HepG2 (cell line): ENCODE measurements around the gene SLC1A4. TPM values are rescaled to one million over a fixed set of nuclear protein-coding genes. Genes with fewer than 3 reads are reported as not detected.

ENCODE experiments used
- FOXO1 ChIP-seq: sonication (generic); formaldehyde crosslinking; IDR thresholded peaks from 2 replicates; pipeline ENCODE4 v1.4.0; 2020; ENCODE audit warnings: missing genetic modification reagents
- FUBP1 ChIP-seq: sonication (generic); formaldehyde crosslinking; IDR thresholded peaks from 2 replicates; pipeline ENCODE4 v1.5.1; 2020; ENCODE audit warnings: missing genetic modification reagents, mild to moderate bottlenecking, borderline replicate concordance
- KAT8 ChIP-seq: IDR thresholded peaks from 2 replicates; pipeline ENCODE4 v1.6.1; 2016; ENCODE audit warnings: missing genetic modification reagents, missing compliant biosample characterization
- MLX ChIP-seq: IDR thresholded peaks from 2 replicates; pipeline ENCODE4 v1.6.1; 2016
- RORA ChIP-seq: sonication (generic); formaldehyde crosslinking; IDR thresholded peaks from 2 replicates; pipeline ENCODE4 v1.5.0; 2020; ENCODE audit warnings: mild to moderate bottlenecking, missing genetic modification reagents, moderate library complexity
- ZC3H13 ChIP-seq: sonication (generic); formaldehyde crosslinking; IDR thresholded peaks from 2 replicates; pipeline ENCODE4 v1.8.1; 2023; ENCODE audit warnings: mild to moderate bottlenecking, missing genetic modification reagents, moderate library complexity
- ZFAT ChIP-seq: sonication (generic); formaldehyde crosslinking; conservative IDR thresholded peaks from 2 replicates; pipeline ENCODE4 v1.8.1; 2023; ENCODE audit warnings: missing genetic modification reagents, inconsistent platforms
- ZNF225 ChIP-seq: sonication (generic); formaldehyde crosslinking; IDR thresholded peaks from 2 replicates; pipeline ENCODE4 v1.4.0; 2020; ENCODE audit warnings: mild to moderate bottlenecking, missing genetic modification reagents
- ZNF460 ChIP-seq: sonication (generic); formaldehyde crosslinking; IDR thresholded peaks from 2 replicates; pipeline ENCODE4 v1.5.1; 2020; ENCODE audit warnings: missing genetic modification reagents, mild to moderate bottlenecking, borderline replicate concordance
- ZNF513 ChIP-seq: sonication (generic); formaldehyde crosslinking; conservative IDR thresholded peaks from 2 replicates; pipeline ENCODE4 v1.5.0; 2020; ENCODE audit warnings: missing genetic modification reagents
- ZNF644 ChIP-seq: IDR thresholded peaks from 2 replicates; pipeline ENCODE4 v1.6.1; 2016; ENCODE audit warnings: low read depth
- ZSCAN22 ChIP-seq: sonication (generic); formaldehyde crosslinking; IDR thresholded peaks from 2 replicates; pipeline ENCODE4 v1.4.0; 2020; ENCODE audit warnings: mild to moderate bottlenecking, missing genetic modification reagents
- polyA plus RNA-seq, 8 experiments: library from polyadenylated mRNA; depleted of rRNA in 3 of 8; stranded (reverse) in 7 of 8; unstranded in 1 of 8; fragments of >200 nt; fragmentation: Illumina TruSeq in 4 of 8; extraction: Trizol in 4 of 8; gene quantifications; 2 replicates each; pipeline versions ENCODE4 v1.2.1 to v1.2.3, GENCODE V29; 2011 to 2016; ENCODE audit warnings: low read depth in 4 of 8, missing spikeins in 1 of 8, mixed read lengths in 1 of 8; ENCODE audit not compliant: insufficient read depth in 1 of 8
- total RNA-seq, 5 experiments: library from RNA; depleted of rRNA; stranded (reverse); fragments of >200 nt; fragmentation: Illumina TruSeq; extraction: Trizol; gene quantifications; 2 replicates each; pipeline ENCODE4 v1.2.3, GENCODE V29; 2016; ENCODE audit warnings: low read depth in 1 of 5
- TF ChIP-seq, protein P1 (sequence below): sonication (generic); formaldehyde crosslinking; IDR thresholded peaks from 2 replicates; pipeline ENCODE4 v1.5.1; 2020; ENCODE audit warnings: mild to moderate bottlenecking, missing genetic modification reagents, borderline replicate concordance
- TF ChIP-seq, protein P2 (sequence below): sonication (generic); formaldehyde crosslinking; conservative IDR thresholded peaks from 2 replicates; pipeline ENCODE4 v1.4.0; 2020; ENCODE audit warnings: missing genetic modification reagents
- TF ChIP-seq, protein P3 (sequence below): sonication (generic); formaldehyde crosslinking; IDR thresholded peaks from 2 replicates; pipeline ENCODE4 v1.8.0; 2023; ENCODE audit warnings: mild to moderate bottlenecking, missing genetic modification reagents

Gene SLC1A4
- total and polyA plus RNA-seq, 2 of the 13 experiments (the other 11 are each of a cell fraction or from before 2014, with no cell fraction given), result 21.0 to 39.6 TPM

DNA sequence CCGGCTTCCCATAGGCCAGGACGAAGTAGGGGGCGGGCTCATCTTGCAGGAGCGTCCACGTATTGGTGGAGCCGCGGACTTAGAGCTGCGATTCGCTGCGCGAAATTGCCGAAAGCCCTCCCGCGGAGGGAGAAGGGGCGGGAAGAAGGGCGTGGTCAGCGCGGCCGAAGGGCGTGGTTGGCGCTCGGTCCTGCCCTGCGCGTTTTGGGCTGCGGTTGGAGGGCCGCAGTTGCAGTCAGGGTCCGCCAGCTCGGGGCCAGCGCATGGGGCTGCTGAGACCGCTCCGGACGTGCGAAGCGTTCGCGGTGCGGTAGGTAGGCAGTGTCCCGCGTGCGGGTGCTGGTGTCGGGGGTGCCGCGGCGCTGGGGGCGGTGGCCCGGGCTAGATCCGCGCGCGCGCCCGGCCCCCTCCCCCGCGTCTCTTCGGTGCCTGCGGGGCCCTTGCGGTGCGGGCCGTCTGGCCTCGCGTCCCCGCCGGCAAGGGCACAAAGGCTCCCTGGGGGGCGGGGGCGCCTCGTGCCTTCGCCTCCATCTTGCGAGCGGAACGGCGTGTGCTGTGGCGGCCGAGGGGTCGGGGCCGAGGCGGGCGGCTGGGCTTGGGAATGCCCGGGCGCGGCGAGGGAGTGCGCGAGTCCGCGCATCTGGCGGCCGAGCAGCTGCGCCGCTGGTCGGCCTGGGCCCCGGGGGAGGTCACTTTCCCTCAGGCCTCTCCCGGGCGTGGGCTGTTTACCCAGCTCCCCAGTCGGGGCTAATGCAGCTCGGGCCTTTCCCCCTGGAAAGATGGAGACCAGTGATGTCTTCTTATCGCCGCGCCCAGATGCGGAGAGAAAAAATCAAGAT lies 67.2 kb downstream of the SLC1A4 start, which contains the start of gene CEP68 (continued):
- TF ChIP-seq, protein P1, sequence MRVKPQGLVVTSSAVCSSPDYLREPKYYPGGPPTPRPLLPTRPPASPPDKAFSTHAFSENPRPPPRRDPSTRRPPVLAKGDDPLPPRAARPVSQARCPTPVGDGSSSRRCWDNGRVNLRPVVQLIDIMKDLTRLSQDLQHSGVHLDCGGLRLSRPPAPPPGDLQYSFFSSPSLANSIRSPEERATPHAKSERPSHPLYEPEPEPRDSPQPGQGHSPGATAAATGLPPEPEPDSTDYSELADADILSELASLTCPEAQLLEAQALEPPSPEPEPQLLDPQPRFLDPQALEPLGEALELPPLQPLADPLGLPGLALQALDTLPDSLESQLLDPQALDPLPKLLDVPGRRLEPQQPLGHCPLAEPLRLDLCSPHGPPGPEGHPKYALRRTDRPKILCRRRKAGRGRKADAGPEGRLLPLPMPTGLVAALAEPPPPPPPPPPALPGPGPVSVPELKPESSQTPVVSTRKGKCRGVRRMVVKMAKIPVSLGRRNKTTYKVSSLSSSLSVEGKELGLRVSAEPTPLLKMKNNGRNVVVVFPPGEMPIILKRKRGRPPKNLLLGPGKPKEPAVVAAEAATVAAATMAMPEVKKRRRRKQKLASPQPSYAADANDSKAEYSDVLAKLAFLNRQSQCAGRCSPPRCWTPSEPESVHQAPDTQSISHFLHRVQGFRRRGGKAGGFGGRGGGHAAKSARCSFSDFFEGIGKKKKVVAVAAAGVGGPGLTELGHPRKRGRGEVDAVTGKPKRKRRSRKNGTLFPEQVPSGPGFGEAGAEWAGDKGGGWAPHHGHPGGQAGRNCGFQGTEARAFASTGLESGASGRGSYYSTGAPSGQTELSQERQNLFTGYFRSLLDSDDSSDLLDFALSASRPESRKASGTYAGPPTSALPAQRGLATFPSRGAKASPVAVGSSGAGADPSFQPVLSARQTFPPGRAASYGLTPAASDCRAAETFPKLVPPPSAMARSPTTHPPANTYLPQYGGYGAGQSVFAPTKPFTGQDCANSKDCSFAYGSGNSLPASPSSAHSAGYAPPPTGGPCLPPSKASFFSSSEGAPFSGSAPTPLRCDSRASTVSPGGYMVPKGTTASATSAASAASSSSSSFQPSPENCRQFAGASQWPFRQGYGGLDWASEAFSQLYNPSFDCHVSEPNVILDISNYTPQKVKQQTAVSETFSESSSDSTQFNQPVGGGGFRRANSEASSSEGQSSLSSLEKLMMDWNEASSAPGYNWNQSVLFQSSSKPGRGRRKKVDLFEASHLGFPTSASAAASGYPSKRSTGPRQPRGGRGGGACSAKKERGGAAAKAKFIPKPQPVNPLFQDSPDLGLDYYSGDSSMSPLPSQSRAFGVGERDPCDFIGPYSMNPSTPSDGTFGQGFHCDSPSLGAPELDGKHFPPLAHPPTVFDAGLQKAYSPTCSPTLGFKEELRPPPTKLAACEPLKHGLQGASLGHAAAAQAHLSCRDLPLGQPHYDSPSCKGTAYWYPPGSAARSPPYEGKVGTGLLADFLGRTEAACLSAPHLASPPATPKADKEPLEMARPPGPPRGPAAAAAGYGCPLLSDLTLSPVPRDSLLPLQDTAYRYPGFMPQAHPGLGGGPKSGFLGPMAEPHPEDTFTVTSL (CRISPR knock-in tag), result no peak
- TF ChIP-seq ZNF513 (CRISPR knock-in tag), result no peak
- TF ChIP-seq ZC3H13 (CRISPR knock-in tag), result peak; percentile 81
- peak; percentile 68; the same call in 1 of the 2 replicates for TF ChIP-seq ZSCAN22 (CRISPR knock-in tag)
- TF ChIP-seq, protein P2, sequence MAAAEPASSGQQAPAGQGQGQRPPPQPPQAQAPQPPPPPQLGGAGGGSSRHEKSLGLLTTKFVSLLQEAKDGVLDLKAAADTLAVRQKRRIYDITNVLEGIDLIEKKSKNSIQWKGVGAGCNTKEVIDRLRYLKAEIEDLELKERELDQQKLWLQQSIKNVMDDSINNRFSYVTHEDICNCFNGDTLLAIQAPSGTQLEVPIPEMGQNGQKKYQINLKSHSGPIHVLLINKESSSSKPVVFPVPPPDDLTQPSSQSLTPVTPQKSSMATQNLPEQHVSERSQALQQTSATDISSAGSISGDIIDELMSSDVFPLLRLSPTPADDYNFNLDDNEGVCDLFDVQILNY (CRISPR knock-in tag), result peak; percentile 33; the same call in 1 of the 2 replicates
- peak; percentile 18; the same call in 1 of the 2 replicates for TF ChIP-seq MLX (CRISPR knock-in tag)
- TF ChIP-seq RORA, result no peak
- TF ChIP-seq ZFAT, result no peak
- TF ChIP-seq ZNF225 (CRISPR knock-in tag), result 0 out of 2 replicates have a peak, but pooled peaks have one; percentile 68
- TF ChIP-seq ZNF644 (CRISPR knock-in tag), result no peak
- TF ChIP-seq FUBP1 (CRISPR knock-in tag), result no peak
- peak; percentile 76 for TF ChIP-seq KAT8
- TF ChIP-seq ZNF460 (CRISPR knock-in tag), result no peak
- peak; percentile 5 for TF ChIP-seq FOXO1
- TF ChIP-seq, protein P3, sequence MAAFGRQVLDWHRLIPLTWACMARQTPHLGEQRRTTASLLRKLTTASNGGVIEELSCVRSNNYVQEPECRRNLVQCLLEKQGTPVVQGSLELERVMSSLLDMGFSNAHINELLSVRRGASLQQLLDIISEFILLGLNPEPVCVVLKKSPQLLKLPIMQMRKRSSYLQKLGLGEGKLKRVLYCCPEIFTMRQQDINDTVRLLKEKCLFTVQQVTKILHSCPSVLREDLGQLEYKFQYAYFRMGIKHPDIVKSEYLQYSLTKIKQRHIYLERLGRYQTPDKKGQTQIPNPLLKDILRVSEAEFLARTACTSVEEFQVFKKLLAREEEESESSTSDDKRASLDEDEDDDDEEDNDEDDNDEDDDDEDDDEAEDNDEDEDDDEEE (CRISPR knock-in tag), result peak; percentile 54; the same call in 1 of the 2 replicates
